B cell (primary cell): ENCODE results near the gene EML5. TPM values are rescaled to one million over a fixed set of nuclear protein-coding genes. Genes with fewer than 3 reads are reported as not detected.

Source experiments
- ATAC-seq: fragments of 200-7000 bp; cut with Tn5 transposase; one replicate; pipeline ENCODE4 v1.10.0; 2021; ENCODE audit warnings: low read depth, mild to moderate bottlenecking, moderate number of reproducible peaks, moderate library complexity
- CTCF ChIA-PET: fragments of 350-600 bp; sonication (Branson Sonifier 250); formaldehyde crosslinking; loops from one replicate; lab custom pipeline; 2021; ENCODE audit warnings: antibody characterized with exemption, inconsistent platforms; lab: Charles Lee
- POLR2A ChIA-PET: fragments of 350-600 bp; sonication (Branson Sonifier 250); formaldehyde crosslinking; loops from one replicate; lab custom pipeline; 2021; ENCODE audit warnings: antibody characterized with exemption; lab: Charles Lee
- DNase-seq: peaks from one replicate; pipeline ENCODE4 v3.0.0; 2013
- H2AFZ ChIP-seq: 2 replicates; pipeline ENCODE4 v1.6.1; 2012; ENCODE audit warnings: mild to moderate bottlenecking, low read depth, low read length; ENCODE audit not compliant: insufficient read depth, poor library complexity, severe bottlenecking
- H3K27ac ChIP-seq, 2 donors: 1 replicate in 1 of 2; 2 replicates in 1 of 2; pipeline ENCODE4 v1.5.1; 2012 to 2013; ENCODE audit warnings: low read length in 2 of 2, mild to moderate bottlenecking in 2 of 2, moderate library complexity in 1 of 2
- H3K27me3 ChIP-seq, 4 experiments: fragments of 200-600 bp in 1 of 4; sonication (generic) in 1 of 4; replicated peaks in 1 of 4; 1 replicate in 2 of 4; 2 replicates in 2 of 4; pipeline versions ENCODE4 v1.6.1 to v1.7.0; 2013 to 2016; ENCODE audit warnings: low read length in 3 of 4, mild to moderate bottlenecking in 2 of 4, mixed read lengths in 1 of 4, moderate library complexity in 1 of 4; ENCODE audit not compliant: insufficient read depth in 4 of 4, control insufficient read depth in 3 of 4; ENCODE audit errors: control extremely low read depth in 1 of 4
- H3K36me3 ChIP-seq, 2 experiments: replicated peaks in 1 of 2; 1 replicate in 1 of 2; 2 replicates in 1 of 2; pipeline versions ENCODE4 v1.6.1 to v1.7.1; 2013; ENCODE audit warnings: low read length in 1 of 2; ENCODE audit not compliant: insufficient read depth in 2 of 2, control insufficient read depth in 1 of 2; ENCODE audit errors: control extremely low read depth in 1 of 2, extremely low read depth in 1 of 2
- H3K4me1 ChIP-seq, 2 donors: fragments of 200-600 bp in 1 of 2; sonication (generic) in 1 of 2; 1 replicate in 1 of 2; 2 replicates in 1 of 2; pipeline versions ENCODE4 v1.5.1 to v1.6.1; 2013 to 2017; ENCODE audit warnings: low read length in 2 of 2; ENCODE audit not compliant: control insufficient read depth in 2 of 2, insufficient read depth in 2 of 2
- H3K4me2 ChIP-seq: replicated peaks from 2 replicates; pipeline ENCODE3; 2012; ENCODE audit warnings: mild to moderate bottlenecking, low read depth, low read length; ENCODE audit not compliant: poor library complexity, severe bottlenecking
- H3K4me3 ChIP-seq, 5 experiments: fragments of 200-600 bp in 1 of 5; sonication (generic) in 1 of 5; 1 replicate in 3 of 5; 2 replicates in 2 of 5; pipeline versions ENCODE4 v1.5.1 to v1.7.0; 2011 to 2016; ENCODE audit warnings: low read length in 4 of 5, mild to moderate bottlenecking in 4 of 5, low read depth in 2 of 5, control low read depth in 1 of 5, moderate library complexity in 1 of 5; ENCODE audit not compliant: insufficient read depth in 1 of 5; ENCODE audit errors: control extremely low read depth in 1 of 5, extremely low read depth in 1 of 5
- H3K79me2 ChIP-seq: fragments of 200-600 bp; sonication (generic); one replicate; pipeline ENCODE4 v1.6.0; 2016; ENCODE audit warnings: low read length; ENCODE audit not compliant: control insufficient read depth, insufficient read depth
- H3K9ac ChIP-seq: fragments of 200-600 bp; sonication (generic); 2 replicates; pipeline ENCODE4 v1.6.1; 2017; ENCODE audit warnings: mild to moderate bottlenecking, low read length, moderate library complexity
- H3K9me3 ChIP-seq, 3 donors: one replicate each; pipeline versions ENCODE4 v1.6.1 to v1.7.1; 2013; ENCODE audit warnings: low read length in 2 of 3; ENCODE audit not compliant: control insufficient read depth in 2 of 3, insufficient read depth in 1 of 3; ENCODE audit errors: control extremely low read depth in 1 of 3
- H4K20me1 ChIP-seq: 2 replicates; pipeline ENCODE4 v1.6.0; 2012; ENCODE audit warnings: mild to moderate bottlenecking, low read length; ENCODE audit not compliant: insufficient read depth, control insufficient read depth, poor library complexity, severe bottlenecking
- H3K27ac Mint-ChIP-seq: one replicate; pipeline ENCODE4 v1.8.0; 2021; ENCODE audit warnings: mixed read lengths
- H3K27me3 Mint-ChIP-seq: one replicate; pipeline ENCODE4 v1.8.0; 2021; ENCODE audit warnings: mixed read lengths
- H3K4me1 Mint-ChIP-seq: one replicate; pipeline ENCODE4 v1.8.0; 2021; ENCODE audit warnings: mixed read lengths
- H3K4me3 Mint-ChIP-seq: one replicate; pipeline ENCODE4 v1.8.0; 2021; ENCODE audit warnings: mixed read lengths
- H3K9me3 Mint-ChIP-seq: one replicate; pipeline ENCODE4 v1.8.0; 2022; ENCODE audit warnings: mixed read lengths; ENCODE audit not compliant: insufficient read depth
- CTCF ChIP-seq: fragments of 200-600 bp; IDR thresholded peaks from one replicate; pipeline ENCODE4 v1.8.0; 2022; ENCODE audit warnings: antibody characterized with exemption, mild to moderate bottlenecking
- EZH2 ChIP-seq: IDR thresholded peaks from 2 replicates; pipeline ENCODE4 v1.6.1; 2012; ENCODE audit warnings: borderline replicate concordance, low read depth, mild to moderate bottlenecking, moderate library complexity, low read length; ENCODE audit not compliant: insufficient read depth, poor library complexity, severe bottlenecking
- WGBS: methylation state at CpG from one replicate; pipeline ENCODE4 v1.1.5; 2013; ENCODE audit warnings: missing lambda C conversion rate; ENCODE audit not compliant: insufficient coverage; 5-methylcytosine and 5-hydroxymethylcytosine counted together
- intact Hi-C: fragments of 100-400 bp; cut with micrococcal nuclease; formaldehyde crosslinking; loops from one replicate; pipeline ENCODE4 v1.10.0; 2022
- polyA plus RNA-seq: library from polyadenylated mRNA; depleted of rRNA; stranded (reverse); fragments of >200 nt; gene quantifications from 2 replicates; pipeline ENCODE4 v1.2.3, GENCODE V29; 2012
- total RNA-seq, 2 donors: library from RNA; stranded (reverse); fragments of 120-200 nt in 1 of 2; gene quantifications; 1 replicate in 1 of 2; 2 replicates in 1 of 2; pipeline versions ENCODE4 v1.2.3 to v1.2.4, GENCODE V29; 2013 to 2022

The EML5 gene
- total and polyA plus RNA-seq, 2 donors (not counting 1 experiment from before 2014, with no cell fraction given), result 1.7 to 6.9 TPM

DNA sequence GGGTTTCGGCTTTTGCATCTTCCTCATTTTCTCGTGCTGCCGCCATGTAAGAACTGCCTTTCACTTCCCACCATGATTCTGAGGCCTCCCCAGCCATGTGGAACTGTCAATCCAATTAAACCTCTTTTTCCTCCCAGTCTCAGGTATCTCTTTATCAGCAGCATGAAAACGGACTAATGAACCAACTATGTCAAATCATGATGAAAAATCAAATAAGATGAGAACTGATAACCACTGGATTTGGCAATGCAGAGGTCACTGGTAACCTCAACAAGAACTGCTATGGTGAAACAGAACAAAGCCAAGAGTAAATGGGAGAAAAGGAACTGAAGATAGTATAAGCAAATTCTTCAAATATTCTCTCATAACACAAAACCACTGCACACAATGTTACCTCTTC lies 6.0 kb downstream of the EML5 start:
- 81% methylated on average over 3 of the region's 4 CpGs for WGBS

DNA sequence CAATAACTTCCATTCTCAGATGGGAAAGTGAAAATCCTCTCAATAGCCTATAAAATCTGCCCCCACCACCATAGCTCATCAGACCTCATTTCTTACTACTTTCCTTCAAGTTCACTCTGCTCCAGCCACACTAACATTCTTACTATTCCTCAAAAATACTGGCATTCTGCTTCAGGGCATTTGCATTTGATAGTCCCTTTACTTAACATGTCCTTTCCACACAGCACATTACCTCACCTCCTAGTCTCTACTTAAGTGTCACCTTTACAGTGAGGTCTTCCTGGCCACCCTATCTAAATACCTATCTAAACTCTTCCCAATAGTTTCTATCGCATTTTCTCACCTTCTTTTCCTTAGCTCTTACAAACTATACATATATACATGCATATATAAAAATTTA lies 6.8 kb downstream of the EML5 start:
- peaks cover 0 to 2% (median 0%) of the 10 kb centered on the region in 4 experiments for H3K27me3 ChIP-seq
- WGBS, result no CpG with 5 or more reads among the region's 1 CpG
- H2AFZ ChIP-seq, result no peak overlapping the region
- no peak for DNase-seq
- peaks cover 0 to 12% (median 12%) of the 10 kb centered on the region in 3 donors for H3K9me3 ChIP-seq
- no peak overlapping the region for H3K4me2 ChIP-seq
- H3K4me3 Mint-ChIP-seq, result no peak overlapping the region
- H3K36me3 ChIP-seq, result no peaks in the 10 kb centered on the region
- intact Hi-C loops, result no loop called here
- no peak overlapping the region for H3K4me3 ChIP-seq
- no peak overlapping the region for H3K27ac ChIP-seq
- ChIA-PET CTCF (no interaction called here), POLR2A (no interaction called here)
- H3K79me2 ChIP-seq, result peaks cover 23% of the 10 kb centered on the region
- peaks cover 7% of the 10 kb centered on the region for H3K27me3 Mint-ChIP-seq
- H3K4me1 ChIP-seq, result no peaks in the 10 kb centered on the region
- H3K9ac ChIP-seq, result no peak overlapping the region
- H4K20me1 ChIP-seq, result no peaks in the 10 kb centered on the region
- H3K4me1 Mint-ChIP-seq, result peaks cover 5% of the 10 kb centered on the region
- ATAC-seq, result no peak
- no peak overlapping the region for H3K27ac Mint-ChIP-seq
- peaks cover 23% of the 10 kb centered on the region for H3K9me3 Mint-ChIP-seq
- TF ChIP-seq EZH2, result no peak
- no peak for TF ChIP-seq CTCF

More for the DNA sequence above, 6.0 kb downstream of the EML5 start:
- ChIA-PET POLR2A (no interaction called here), CTCF (no interaction called here)
- intact Hi-C loops, result no loop called here
- TF ChIP-seq EZH2 (no peak), CTCF (no peak)
- H3K4me3 Mint-ChIP-seq, result no peak overlapping the region
- no peaks in the 10 kb centered on the region for H3K36me3 ChIP-seq
- peaks cover 0 to 4% (median 0%) of the 10 kb centered on the region in 4 experiments for H3K27me3 ChIP-seq
- H3K27ac ChIP-seq, result no peak overlapping the region
- H3K4me1 ChIP-seq, result peaks cover 2 to 5% of the 10 kb centered on the region in 2 donors
- no peak overlapping the region for H3K4me3 ChIP-seq
- H2AFZ ChIP-seq, result no peak overlapping the region
- H3K4me1 Mint-ChIP-seq, result peaks cover 13% of the 10 kb centered on the region
- no peaks in the 10 kb centered on the region for H4K20me1 ChIP-seq
- peaks cover 22% of the 10 kb centered on the region for H3K9me3 Mint-ChIP-seq
- peaks cover 0 to 12% (median 12%) of the 10 kb centered on the region in 3 donors for H3K9me3 ChIP-seq
- no peak overlapping the region for H3K27ac Mint-ChIP-seq
- H3K27me3 Mint-ChIP-seq, result peaks cover 4% of the 10 kb centered on the region
- DNase-seq (no peak), ATAC-seq (no peak)
- H3K4me2 ChIP-seq, result no peak overlapping the region
- H3K9ac ChIP-seq, result no peak overlapping the region
- peaks cover 23% of the 10 kb centered on the region for H3K79me2 ChIP-seq
